SK-N-MC (cell line): ENCODE results near the gene FCRL2.

Experiments used
- EZH2 ChIP-seq: fragments of 200-600 bp; sonication (generic); IDR thresholded peaks from one replicate; pipeline ENCODE4 v1.6.1; 2017; ENCODE audit warnings: antibody characterized with exemption
- FOXP2 ChIP-seq: optimal IDR thresholded peaks from 2 replicates; pipeline ENCODE3; 2011; ENCODE audit warnings: mild to moderate bottlenecking, moderate library complexity; ENCODE audit not compliant: insufficient read depth; ENCODE audit errors: extremely low read length, control extremely low read depth
- POLR2AphosphoS5 ChIP-seq: IDR thresholded peaks from 2 replicates; pipeline ENCODE4 v1.6.1; 2012; ENCODE audit warnings: mild to moderate bottlenecking, low read depth, low read length, borderline replicate concordance

DNA sequence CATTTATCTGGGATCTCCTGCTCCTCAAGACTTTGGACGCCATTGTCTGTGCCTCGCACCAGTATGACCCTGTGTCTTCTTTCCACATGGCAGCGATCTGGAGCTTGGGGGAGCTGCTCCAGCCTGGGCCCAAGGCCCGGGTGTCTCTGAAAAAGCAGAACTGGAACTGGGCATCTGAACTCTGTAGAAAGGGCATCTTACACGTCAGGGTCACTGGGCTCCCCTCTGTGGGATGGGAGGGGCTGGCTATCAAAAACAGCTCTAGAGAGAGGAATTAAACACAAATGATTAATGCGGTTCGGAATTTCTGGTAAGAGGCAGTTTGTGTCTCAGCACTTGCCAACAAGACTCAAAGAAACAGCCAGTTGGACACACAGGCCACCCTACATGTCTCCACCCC, 26.9 kb upstream of the FCRL2 start:
- TF ChIP-seq POLR2AphosphoS5 (no peak), EZH2 (no peak), FOXP2 (no peak)
